Astrocyte of the spinal cord (primary cell): Measurements from ENCODE around the gene SLAMF8.

Experiments
- DNase-seq: peaks from one replicate; pipeline ENCODE4 v3.0.0; 2011; ENCODE audit warnings: low read depth, low spot score
- H3K4me3 ChIP-seq: 2 replicates; pipeline ENCODE4 v1.5.1; 2011; ENCODE audit warnings: low read depth, mild to moderate bottlenecking, low read length, moderate library complexity
- in situ Hi-C: cut with HindIII; loops from 2 replicates; pipeline ENCODE4 v1.10.0; 2017; ENCODE audit warnings: low sequenced_read_pairs
- TF ChIP-seq, protein P1 (sequence below): IDR thresholded peaks from 2 replicates; pipeline ENCODE4 v1.5.1; 2012; ENCODE audit warnings: low read depth, mild to moderate bottlenecking, low read length, inconsistent platforms

Gene SLAMF8

DNA sequence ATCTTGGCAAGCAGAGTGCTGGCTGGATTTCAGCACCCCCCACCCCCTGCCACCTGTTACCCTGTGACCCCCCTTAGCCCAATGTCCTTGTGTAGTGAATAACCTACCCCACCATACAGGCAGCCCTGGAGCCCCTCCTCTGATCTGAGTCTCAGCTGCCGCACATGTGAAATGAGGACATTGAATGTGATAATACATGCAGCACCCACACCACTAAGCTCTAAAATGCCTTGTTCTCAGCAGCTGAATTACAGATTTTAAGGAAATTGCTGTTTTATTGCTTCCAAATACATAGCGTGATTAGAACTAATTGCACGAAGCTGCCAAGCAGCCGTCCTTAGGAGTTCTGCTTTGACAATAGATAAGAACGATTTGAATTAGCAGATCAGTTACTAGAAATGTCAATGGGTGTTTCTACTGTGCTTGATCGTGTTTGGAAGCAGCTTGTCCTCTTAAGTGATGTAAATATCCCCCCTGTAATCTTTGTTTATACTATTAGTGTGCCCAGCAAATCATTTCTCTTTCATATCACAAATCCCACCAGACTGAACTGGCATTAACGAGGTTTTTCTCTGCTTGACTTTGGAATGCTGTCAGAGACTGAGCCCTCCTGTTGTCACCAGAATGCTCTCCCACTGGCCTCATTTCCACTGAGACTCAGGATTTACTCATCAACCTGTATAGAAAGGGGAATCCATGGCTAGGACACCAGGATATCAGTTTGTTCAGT lies 4.9 kb downstream of the SLAMF8 start:
- in situ Hi-C loops, result no loop called here
- no peak for DNase-seq
- TF ChIP-seq, protein P1, sequence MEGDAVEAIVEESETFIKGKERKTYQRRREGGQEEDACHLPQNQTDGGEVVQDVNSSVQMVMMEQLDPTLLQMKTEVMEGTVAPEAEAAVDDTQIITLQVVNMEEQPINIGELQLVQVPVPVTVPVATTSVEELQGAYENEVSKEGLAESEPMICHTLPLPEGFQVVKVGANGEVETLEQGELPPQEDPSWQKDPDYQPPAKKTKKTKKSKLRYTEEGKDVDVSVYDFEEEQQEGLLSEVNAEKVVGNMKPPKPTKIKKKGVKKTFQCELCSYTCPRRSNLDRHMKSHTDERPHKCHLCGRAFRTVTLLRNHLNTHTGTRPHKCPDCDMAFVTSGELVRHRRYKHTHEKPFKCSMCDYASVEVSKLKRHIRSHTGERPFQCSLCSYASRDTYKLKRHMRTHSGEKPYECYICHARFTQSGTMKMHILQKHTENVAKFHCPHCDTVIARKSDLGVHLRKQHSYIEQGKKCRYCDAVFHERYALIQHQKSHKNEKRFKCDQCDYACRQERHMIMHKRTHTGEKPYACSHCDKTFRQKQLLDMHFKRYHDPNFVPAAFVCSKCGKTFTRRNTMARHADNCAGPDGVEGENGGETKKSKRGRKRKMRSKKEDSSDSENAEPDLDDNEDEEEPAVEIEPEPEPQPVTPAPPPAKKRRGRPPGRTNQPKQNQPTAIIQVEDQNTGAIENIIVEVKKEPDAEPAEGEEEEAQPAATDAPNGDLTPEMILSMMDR, result no peak

DNA sequence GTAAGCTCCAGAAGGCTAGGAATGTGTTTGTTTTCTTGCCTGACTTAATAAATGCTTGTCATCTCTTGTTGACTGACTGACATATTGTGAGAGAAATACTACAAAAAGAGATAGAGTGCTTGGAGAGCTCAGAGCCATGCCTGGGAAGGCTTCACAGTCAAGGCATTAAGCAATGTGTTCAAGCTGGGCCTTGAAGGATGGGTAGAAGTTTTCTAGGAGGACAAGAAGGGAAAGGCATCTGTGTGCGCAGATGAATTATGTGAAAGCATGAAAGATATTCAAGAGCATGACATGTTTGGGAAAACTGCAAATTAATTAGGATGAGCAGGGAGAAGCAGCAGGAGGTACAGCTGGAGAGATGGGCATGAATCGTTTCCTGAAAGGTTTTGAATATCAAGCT lies 5.6 kb downstream of the SLAMF8 start:
- DNase-seq, result no peak
- TF ChIP-seq, protein P1, result no peak
- in situ Hi-C loops, result no loop called here
- H3K4me3 ChIP-seq, result no peak overlapping the region

More for the DNA sequence above, 4.9 kb downstream of the SLAMF8 start:
- no peak overlapping the region for H3K4me3 ChIP-seq

DNA sequence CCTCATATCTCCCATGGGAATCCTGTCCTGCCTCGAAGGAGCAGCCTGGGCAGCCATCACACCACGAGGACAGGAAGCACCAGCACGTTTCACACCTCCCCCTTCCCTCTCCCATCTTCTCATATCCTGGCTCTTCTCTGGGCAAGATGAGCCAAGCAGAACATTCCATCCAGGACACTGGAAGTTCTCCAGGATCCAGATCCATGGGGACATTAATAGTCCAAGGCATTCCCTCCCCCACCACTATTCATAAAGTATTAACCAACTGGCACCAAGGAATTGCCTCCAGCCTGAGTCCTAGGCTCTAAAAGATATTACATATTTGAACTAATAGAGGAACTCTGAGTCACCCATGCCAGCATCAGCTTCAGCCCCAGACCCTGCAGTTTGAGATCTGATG lies 8.7 kb downstream of the SLAMF8 start:
- H3K4me3 ChIP-seq, result no peak overlapping the region
- TF ChIP-seq, protein P1, result no peak
- DNase-seq, result no peak
- in situ Hi-C loops, result no loop called here

DNA sequence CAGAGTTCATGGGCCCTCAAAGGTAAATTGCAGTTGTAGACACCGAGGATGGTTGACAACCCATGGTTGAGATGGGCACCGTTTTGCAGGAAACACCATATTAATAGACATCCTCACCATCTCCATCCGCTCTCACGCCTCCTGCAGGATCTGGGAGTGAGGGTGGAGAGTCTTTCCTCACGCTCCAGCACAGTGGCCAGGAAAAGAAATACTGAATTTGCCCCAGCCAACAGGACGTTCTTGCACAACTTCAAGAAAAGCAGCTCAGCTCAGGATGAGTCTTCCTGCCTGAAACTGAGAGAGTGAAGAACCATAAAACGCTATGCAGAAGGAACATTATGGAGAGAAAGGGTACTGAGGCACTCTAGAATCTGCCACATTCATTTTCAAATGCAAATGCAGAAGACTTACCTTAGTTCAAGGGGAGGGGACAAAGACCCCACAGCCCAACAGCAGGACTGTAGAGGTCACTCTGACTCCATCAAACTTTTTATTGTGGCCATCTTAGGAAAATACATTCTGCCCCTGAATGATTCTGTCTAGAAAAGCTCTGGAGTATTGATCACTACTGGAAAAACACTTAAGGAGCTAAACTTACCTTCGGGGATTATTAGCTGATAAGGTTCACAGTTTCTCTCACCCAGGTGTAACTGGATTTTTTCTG lies 9.3 kb downstream of the SLAMF8 start:
- TF ChIP-seq, protein P1, result peak; percentile 28
- no peak overlapping the region for H3K4me3 ChIP-seq

DNA sequence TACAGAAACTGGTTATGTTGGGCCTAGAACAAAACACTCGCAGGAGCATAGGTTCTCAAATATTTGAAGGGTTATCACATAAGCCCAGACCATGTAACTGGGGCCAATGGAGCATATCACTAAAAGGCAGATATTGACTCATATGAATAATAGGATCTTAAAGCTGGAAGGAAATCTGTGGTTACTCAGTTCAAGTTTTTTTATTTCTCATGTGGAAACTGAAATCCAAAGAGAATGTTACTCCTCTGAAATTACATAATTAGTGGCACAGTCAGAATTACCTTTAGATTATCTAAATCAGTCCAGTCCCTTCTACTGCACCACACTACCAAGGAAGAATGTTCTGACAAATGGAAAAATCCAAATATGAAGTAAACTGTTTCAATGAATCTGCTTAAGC lies 12.0 kb downstream of the SLAMF8 start:
- TF ChIP-seq, protein P1, result no peak
- in situ Hi-C loops, result no loop called here

More for the DNA sequence above, 9.3 kb downstream of the SLAMF8 start:
- DNase-seq, result no peak
- in situ Hi-C loops, result no loop called here

DNA sequence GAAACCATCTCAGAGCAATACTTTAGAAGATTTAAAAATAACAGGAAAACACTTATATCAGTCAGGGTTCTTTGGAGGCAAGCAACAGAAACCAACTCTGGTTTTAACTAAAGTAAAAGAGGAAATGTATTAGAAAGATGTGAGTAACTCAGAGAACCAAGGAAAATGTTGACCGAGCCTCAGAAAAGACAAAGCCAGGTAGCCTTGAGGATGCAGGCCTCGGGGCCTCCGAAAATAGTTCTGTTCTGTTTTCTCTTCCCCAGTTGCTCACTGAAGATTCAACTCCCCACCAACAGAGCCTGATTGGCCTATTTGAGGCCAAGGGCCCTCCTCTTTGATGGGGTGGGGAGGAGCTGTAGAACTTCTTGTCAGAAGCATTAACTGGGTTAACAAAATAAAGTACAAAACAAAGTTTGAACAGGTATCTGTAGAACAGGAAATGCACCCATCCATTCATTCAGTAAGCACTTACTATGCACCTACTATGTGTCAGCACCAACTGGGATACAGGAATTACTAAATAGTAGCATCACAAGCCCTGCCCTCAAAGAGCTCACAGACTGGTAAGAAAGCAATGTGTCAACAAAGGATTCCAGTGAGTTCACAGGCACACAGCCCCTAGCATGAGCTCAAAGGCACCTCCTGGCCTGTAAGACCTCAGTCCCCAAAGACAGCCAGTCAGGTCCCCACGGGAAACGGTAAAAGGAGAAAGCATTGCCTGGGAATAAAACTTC lies 12.6 kb downstream of the SLAMF8 start:
- H3K4me3 ChIP-seq, result no peak overlapping the region
- no peak for DNase-seq
- TF ChIP-seq, protein P1, result no peak
- in situ Hi-C loops, result no loop called here

More for the DNA sequence above, 12.0 kb downstream of the SLAMF8 start:
- no peak overlapping the region for H3K4me3 ChIP-seq
- no peak for DNase-seq
